A549 (cell line): ENCODE measurements around the gene NALCN. TPM values are rescaled to one million over a fixed set of nuclear protein-coding genes. Genes with fewer than 3 reads are reported as not detected.

Experiments used
- ATAC-seq, 2 experiments: fragments of 200-7000 bp in 1 of 2; fragments of >200 bp in 1 of 2; cut with Nextera tagmentation in 1 of 2; cut with Tn5 transposase in 1 of 2; 3 replicates each; pipeline versions ENCODE4 v1.8.0 to v1.9.1; 2018 to 2020; ENCODE audit warnings: mild to moderate bottlenecking in 1 of 2, moderate library complexity in 1 of 2
- CTCF ChIA-PET: fragments of 300-600 bp; sonication (Branson Sonifier 250); formaldehyde crosslinking; extraction: SDS; loops from one replicate; lab custom pipeline; 2021; ENCODE audit warnings: antibody characterized with exemption, inconsistent platforms; lab: Yijun Ruan, JAX
- POLR2A ChIA-PET: fragments of 350-600 bp; formaldehyde crosslinking; extraction: SDS; loops from one replicate; lab custom pipeline; 2021; ENCODE audit warnings: antibody characterized with exemption, inconsistent platforms; lab: Yijun Ruan, JAX
- DNase-seq, 2 experiments: peaks; one replicate each; pipeline versions ENCODE4 v3.0.0 to v3.0.0-alpha.2; 2011 to 2016; ENCODE audit warnings: low read depth in 1 of 2, low spot score in 1 of 2
- FAIRE-seq: peaks from 2 replicates; lab custom pipeline; 2011; peaks lifted over from hg19 to GRCh38; lab: Jason Lieb, UNC
- H3K27ac ChIP-seq, 2 experiments: fragments of >200 bp; sonication (Bioruptor Twin); formaldehyde crosslinking; 3 replicates each; pipeline ENCODE4 v1.5.1; 2016 to 2017
- H3K4me1 ChIP-seq: fragments of >200 bp; sonication (Bioruptor Twin); formaldehyde crosslinking; 3 replicates; pipeline ENCODE4 v1.6.1; 2016
- H3K4me2 ChIP-seq: fragments of >200 bp; sonication (Bioruptor Twin); formaldehyde crosslinking; 3 replicates; pipeline ENCODE4 v1.6.1; 2016
- H3K4me3 ChIP-seq: fragments of >200 bp; sonication (Bioruptor Twin); formaldehyde crosslinking; 3 replicates; pipeline ENCODE4 v1.5.1; 2016
- H3K9me3 ChIP-seq: fragments of >200 bp; sonication (Bioruptor Twin); formaldehyde crosslinking; 3 replicates; pipeline ENCODE4 v1.6.1; 2016
- CBX8 ChIP-seq: fragments of 200-600 bp; sonication (generic); IDR thresholded peaks from 2 replicates; pipeline ENCODE4 v1.6.1; 2016
- CEBPB ChIP-seq, 2 experiments: fragments of >200 bp in 1 of 2; sonication (Bioruptor Twin) in 1 of 2; formaldehyde crosslinking in 1 of 2; IDR thresholded peaks; 2 replicates each; pipeline ENCODE4 v1.6.1; 2012 to 2016
- FOSL2 ChIP-seq, 2 experiments: fragments of 450-650 bp in 1 of 2; fragments of >200 bp in 1 of 2; sonication (Bioruptor Twin) in 1 of 2; formaldehyde crosslinking; IDR thresholded peaks; 2 replicates each; pipeline versions ENCODE4 v1.5.0 to v1.6.1; 2016 to 2020; ENCODE audit warnings: mild to moderate bottlenecking in 1 of 2, moderate library complexity in 1 of 2
- FOXS1 ChIP-seq: fragments of 250-450 bp; sonication (Bioruptor Pico); IDR thresholded peaks from 2 replicates; pipeline ENCODE4 v1.5.0; 2020; ENCODE audit warnings: mild to moderate bottlenecking, moderate library complexity
- GATA3 ChIP-seq: IDR thresholded peaks from 2 replicates; pipeline ENCODE4 v1.6.1; 2012; ENCODE audit warnings: borderline replicate concordance
- HEYL ChIP-seq: fragments of 250-450 bp; sonication (Bioruptor Pico); IDR thresholded peaks from 2 replicates; pipeline ENCODE4 v1.8.0; 2021; ENCODE audit warnings: mild to moderate bottlenecking, moderate library complexity
- HOXA7 ChIP-seq: fragments of 250-450 bp; sonication (Bioruptor Pico); IDR thresholded peaks from 2 replicates; pipeline ENCODE4 v1.5.0; 2020; ENCODE audit warnings: mild to moderate bottlenecking, moderate library complexity
- HOXB13 ChIP-seq: fragments of 250-450 bp; sonication (Bioruptor Pico); IDR thresholded peaks from 2 replicates; pipeline ENCODE4 v1.5.0; 2020; ENCODE audit warnings: low read depth, mild to moderate bottlenecking, moderate library complexity
- KDM1A ChIP-seq: fragments of 200-600 bp; sonication (generic); IDR thresholded peaks from 2 replicates; pipeline ENCODE4 v1.6.1; 2016; ENCODE audit warnings: low read depth, mild to moderate bottlenecking
- KDM5A ChIP-seq: fragments of 200-600 bp; sonication (generic); IDR thresholded peaks from 2 replicates; pipeline ENCODE4 v1.6.1; 2016; ENCODE audit warnings: antibody characterized with exemption, mild to moderate bottlenecking
- MAZ ChIP-seq: fragments of 150-350 bp; IDR thresholded peaks from 2 replicates; pipeline ENCODE4 v1.6.1; 2014; ENCODE audit warnings: antibody characterized with exemption, low read depth, low read length, borderline replicate concordance
- NPAS2 ChIP-seq: fragments of 250-450 bp; sonication (Bioruptor Pico); IDR thresholded peaks from 2 replicates; pipeline ENCODE4 v1.8.0; 2022; ENCODE audit warnings: mild to moderate bottlenecking, moderate library complexity, borderline replicate concordance
- NR3C1 ChIP-seq: fragments of >200 bp; sonication (Bioruptor Twin); formaldehyde crosslinking; IDR thresholded peaks from 3 replicates; pipeline ENCODE4 v1.6.1; 2017
- PHF8 ChIP-seq: fragments of 200-600 bp; sonication (generic); IDR thresholded peaks from 2 replicates; pipeline ENCODE4 v1.6.1; 2016; ENCODE audit warnings: low read depth, mild to moderate bottlenecking, antibody characterized with exemption, moderate library complexity, borderline replicate concordance
- POLR2A ChIP-seq: IDR thresholded peaks from 2 replicates; pipeline ENCODE4 v1.6.1; 2012; ENCODE audit warnings: mild to moderate bottlenecking, low read length
- RAD21 ChIP-seq, 2 experiments: fragments of >200 bp in 1 of 2; sonication (Bioruptor Twin) in 1 of 2; formaldehyde crosslinking in 1 of 2; IDR thresholded peaks in 1 of 2; conservative IDR thresholded peaks in 1 of 2; 2 replicates in 1 of 2; 3 replicates in 1 of 2; pipeline ENCODE4 v1.6.1; 2012 to 2018; ENCODE audit warnings: inconsistent platforms in 1 of 2
- RFX5 ChIP-seq: fragments of 450-650 bp; IDR thresholded peaks from 2 replicates; pipeline ENCODE4 v1.7.1; 2014; ENCODE audit warnings: antibody characterized with exemption, mild to moderate bottlenecking, moderate library complexity
- RNF2 ChIP-seq: fragments of 200-600 bp; sonication (generic); IDR thresholded peaks from 2 replicates; pipeline ENCODE4 v1.6.1; 2016; ENCODE audit warnings: low read depth, mild to moderate bottlenecking, antibody characterized with exemption, moderate library complexity, borderline replicate concordance
- SREBF2 ChIP-seq: fragments of 450-650 bp; IDR thresholded peaks from 2 replicates; pipeline ENCODE4 v1.6.1; 2014; ENCODE audit warnings: mild to moderate bottlenecking, moderate library complexity
- TFCP2L1 ChIP-seq: fragments of 250-450 bp; sonication (Bioruptor Pico); IDR thresholded peaks from 2 replicates; pipeline ENCODE4 v1.5.0; 2021; ENCODE audit warnings: mild to moderate bottlenecking
- TP53 ChIP-seq: fragments of 250-450 bp; sonication (Bioruptor Pico); IDR thresholded peaks from 2 replicates; pipeline ENCODE4 v1.5.0; 2021; ENCODE audit warnings: mild to moderate bottlenecking, moderate library complexity
- ZFP36 ChIP-seq: fragments of 450-650 bp; IDR thresholded peaks from 2 replicates; pipeline ENCODE4 v1.6.1; 2014; ENCODE audit warnings: borderline replicate concordance; ENCODE audit not compliant: partially characterized antibody
- ZNF302 ChIP-seq: fragments of 250-450 bp; sonication (Bioruptor Pico); IDR thresholded peaks from 2 replicates; pipeline ENCODE4 v1.9.0; 2021; ENCODE audit warnings: inconsistent platforms, mild to moderate bottlenecking, moderate library complexity
- ZSCAN20 ChIP-seq: fragments of 250-450 bp; sonication (Bioruptor Pico); IDR thresholded peaks from 2 replicates; pipeline ENCODE4 v1.8.0; 2022; ENCODE audit warnings: mild to moderate bottlenecking, moderate library complexity
- WGBS: methylation state at CpG from one replicate; pipeline ENCODE4 v1.1.6; 2017; ENCODE audit errors: missing lambda C conversion rate; 5-methylcytosine and 5-hydroxymethylcytosine counted together
- polyA plus RNA-seq, 4 experiments: library from polyadenylated mRNA; depleted of rRNA in 3 of 4; stranded (reverse); fragments of >200 nt; fragmentation: RNase III in 1 of 4; extraction: RNeasy Plus Mini Kit Qiagen cat#74134 plus additional on column Dnase treatment in 1 of 4; gene quantifications; 2 replicates in 3 of 4; 3 replicates in 1 of 4; pipeline ENCODE4 v1.2.3, GENCODE V29; 2011 to 2017
- TF ChIP-seq, protein P1 (sequence below): fragments of 250-450 bp; sonication (Bioruptor Pico); IDR thresholded peaks from 2 replicates; pipeline ENCODE4 v1.5.0; 2020; ENCODE audit warnings: low read depth, mild to moderate bottlenecking, moderate library complexity
- TF ChIP-seq, protein P2 (sequence below): IDR thresholded peaks from 2 replicates; pipeline ENCODE4 v1.6.1; 2012
- TF ChIP-seq, protein P3 (sequence below): IDR thresholded peaks from 2 replicates; pipeline ENCODE4 v1.6.1; 2012; ENCODE audit warnings: low read depth, borderline replicate concordance

NALCN gene
- polyA plus RNA-seq, 2 of the 4 experiments (the other 2 are of a cell fraction), result 1.8 to 4.9 TPM

DNA sequence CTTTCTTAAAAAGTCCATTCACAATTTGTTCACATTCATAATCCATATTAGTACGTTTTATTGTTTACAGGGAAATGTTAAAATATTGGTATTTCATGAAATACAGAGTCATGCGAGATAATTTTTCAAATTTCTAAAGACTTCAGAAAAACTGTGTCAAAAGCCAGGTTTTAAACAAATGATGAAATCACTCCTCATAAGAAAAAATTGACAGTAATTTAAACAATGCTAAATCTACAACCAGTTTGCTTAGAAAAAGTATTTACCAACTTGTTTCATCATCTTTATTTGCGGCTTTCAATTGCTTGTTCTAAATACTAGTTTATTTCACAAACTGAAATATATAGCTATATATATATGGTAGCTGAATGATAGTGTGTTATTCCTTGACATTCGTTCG is 1.2 kb upstream of the NALCN start:
- ChIA-PET CTCF (no interaction called here), POLR2A (no interaction called here)
- no peak for TF ChIP-seq KDM5A
- TF ChIP-seq TFCP2L1 (CRISPR knock-in tag), result no peak
- no peak for TF ChIP-seq FOXS1 (CRISPR knock-in tag)
- TF ChIP-seq RAD21 (conservative IDR thresholded peaks at IDR 0.05 in 1 of 2, IDR thresholded peaks at IDR 0.05 in 1 of 2), result no peak
- TF ChIP-seq ZSCAN20 (CRISPR knock-in tag), result no peak
- TF ChIP-seq SREBF2, result no peak
- no peak for TF ChIP-seq HOXB13 (CRISPR knock-in tag)
- no peak for TF ChIP-seq KDM1A
- no peak for TF ChIP-seq PHF8
- no peak for TF ChIP-seq CEBPB (IDR thresholded peaks at IDR 0.05)
- no peak for TF ChIP-seq HEYL (CRISPR knock-in tag)
- no peak for TF ChIP-seq ZNF302 (CRISPR knock-in tag)
- no peak for TF ChIP-seq GATA3
- TF ChIP-seq, protein P1, sequence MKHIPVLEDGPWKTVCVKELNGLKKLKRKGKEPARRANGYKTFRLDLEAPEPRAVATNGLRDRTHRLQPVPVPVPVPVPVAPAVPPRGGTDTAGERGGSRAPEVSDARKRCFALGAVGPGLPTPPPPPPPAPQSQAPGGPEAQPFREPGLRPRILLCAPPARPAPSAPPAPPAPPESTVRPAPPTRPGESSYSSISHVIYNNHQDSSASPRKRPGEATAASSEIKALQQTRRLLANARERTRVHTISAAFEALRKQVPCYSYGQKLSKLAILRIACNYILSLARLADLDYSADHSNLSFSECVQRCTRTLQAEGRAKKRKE (CRISPR knock-in tag), result no peak
- TF ChIP-seq ZFP36, result no peak
- no peak for TF ChIP-seq NPAS2 (CRISPR knock-in tag)
- DNase-seq (no peak), ATAC-seq (no peak), FAIRE-seq (no peak)
- Histone ChIP-seq H3K9me3 (no peaks in the 10 kb centered on the region), H3K4me2 (peak overlapping the region; percentile 85), H3K27ac (no peak overlapping the region), H3K4me3 (no peak overlapping the region), H3K4me1 (peaks cover 13% of the 10 kb centered on the region)
- WGBS, result 65% methylated on average over 5 of the region's 5 CpGs

DNA sequence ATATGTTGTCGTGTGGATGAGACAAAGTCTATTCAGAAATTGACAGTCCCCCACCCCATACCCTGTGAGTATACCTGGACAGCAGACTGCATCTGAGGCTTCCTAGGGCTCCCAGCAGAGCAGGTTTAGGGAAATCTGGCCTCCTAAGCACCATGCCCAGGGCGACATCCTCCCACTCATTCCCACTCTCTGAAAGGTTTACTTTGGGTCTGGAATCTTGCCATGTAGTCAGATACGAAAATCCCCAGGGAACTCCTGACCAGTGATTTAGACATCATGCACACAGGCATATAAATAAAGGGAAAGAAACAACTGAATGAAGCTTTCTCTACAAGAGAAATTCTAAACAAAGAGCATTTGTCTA is 717 bp upstream of the NALCN start:
- Histone ChIP-seq H3K27ac (peak overlapping the region; percentile 84 to 88; a peak in 5 of 6 replicates), H3K4me2 (peak overlapping the region; percentile 85), H3K9me3 (no peaks in the 10 kb centered on the region), H3K4me1 (peaks cover 13% of the 10 kb centered on the region), H3K4me3 (peak overlapping the region; percentile 65)
- WGBS, result 2% methylated on average over 3 of the region's 3 CpGs
- DNase-seq (peak; percentile 9 to 39), FAIRE-seq (no peak), ATAC-seq (peak; percentile 41 to 81; a peak in 3 of 6 replicates)
- TF ChIP-seq RAD21 (conservative IDR thresholded peaks at IDR 0.05 in 1 of 2, IDR thresholded peaks at IDR 0.05 in 1 of 2) (no peak), RNF2 (no peak)
- TF ChIP-seq, protein P2, sequence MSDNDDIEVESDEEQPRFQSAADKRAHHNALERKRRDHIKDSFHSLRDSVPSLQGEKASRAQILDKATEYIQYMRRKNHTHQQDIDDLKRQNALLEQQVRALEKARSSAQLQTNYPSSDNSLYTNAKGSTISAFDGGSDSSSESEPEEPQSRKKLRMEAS, result no peak; the same call in 1 of the 2 replicates
- CTCF ChIA-PET, result no interaction called here
- POLR2A ChIA-PET, result no interaction called here

DNA sequence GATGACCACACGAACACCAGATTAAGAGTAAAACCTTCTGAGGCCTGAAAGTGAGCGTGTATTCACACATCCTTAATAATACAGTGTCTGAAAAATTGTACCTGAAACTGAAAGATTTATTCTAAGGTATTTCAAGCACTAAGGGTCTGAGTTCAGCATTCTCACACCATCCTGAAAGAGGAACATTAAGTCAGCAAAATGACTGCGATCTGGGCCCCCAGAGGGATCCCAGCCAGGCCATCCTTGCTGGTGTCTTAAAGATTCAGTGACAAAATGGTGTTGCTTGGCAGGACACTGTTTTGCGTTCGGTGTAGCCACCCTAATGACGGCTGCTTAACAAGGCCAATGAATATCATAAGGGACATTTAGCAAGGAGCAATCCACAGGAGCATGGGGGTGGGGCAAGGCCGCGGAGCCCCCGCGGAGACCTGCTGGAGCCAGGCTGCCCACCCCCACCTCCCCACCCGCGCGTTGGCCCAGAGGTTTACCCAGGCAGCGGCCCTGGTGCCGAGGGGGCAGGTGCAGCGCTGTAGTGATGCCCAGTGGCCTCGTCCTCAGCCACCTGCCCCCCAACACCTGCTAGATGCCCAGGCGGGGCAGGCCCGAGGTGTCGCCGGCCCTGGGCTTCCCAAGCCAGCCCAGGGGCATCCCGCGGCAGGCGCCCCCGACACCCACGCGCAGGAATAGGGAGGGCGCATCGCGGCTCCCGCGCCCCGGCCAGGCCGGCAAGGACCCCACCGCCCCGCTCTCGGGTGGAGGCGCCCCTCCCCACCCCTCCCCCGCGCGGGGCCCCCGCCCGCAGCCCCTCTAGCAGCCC is 742 bp downstream of the NALCN start:
- no peak for FAIRE-seq
- ATAC-seq, result peak; percentile 53 to 55
- H3K4me1 ChIP-seq, result peaks cover 13% of the 10 kb centered on the region
- CTCF ChIA-PET, result no interaction called here
- no peaks in the 10 kb centered on the region for H3K9me3 ChIP-seq
- TF ChIP-seq, protein P2, result no peak
- TF ChIP-seq NR3C1, result no peak
- no peak for TF ChIP-seq FOSL2 (IDR thresholded peaks at IDR 0.05)
- TF ChIP-seq FOSL2 (CRISPR knock-in tag; IDR thresholded peaks at IDR 0.05), result no peak
- no peak for TF ChIP-seq TP53 (CRISPR knock-in tag)
- TF ChIP-seq, protein P3, sequence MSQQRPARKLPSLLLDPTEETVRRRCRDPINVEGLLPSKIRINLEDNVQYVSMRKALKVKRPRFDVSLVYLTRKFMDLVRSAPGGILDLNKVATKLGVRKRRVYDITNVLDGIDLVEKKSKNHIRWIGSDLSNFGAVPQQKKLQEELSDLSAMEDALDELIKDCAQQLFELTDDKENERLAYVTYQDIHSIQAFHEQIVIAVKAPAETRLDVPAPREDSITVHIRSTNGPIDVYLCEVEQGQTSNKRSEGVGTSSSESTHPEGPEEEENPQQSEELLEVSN, result 0 out of 2 replicates have a peak, but pooled peaks have one; percentile 28
- no peak for TF ChIP-seq CEBPB (IDR thresholded peaks at IDR 0.05)
- TF ChIP-seq HOXA7 (CRISPR knock-in tag), result no peak
- peak; percentile 9; the same call in 1 of the 2 replicates for TF ChIP-seq PHF8
- no peak for TF ChIP-seq MAZ
- no peak for TF ChIP-seq POLR2A
- no peak for TF ChIP-seq CBX8
- TF ChIP-seq RFX5, result no peak
- TF ChIP-seq, protein P1 (CRISPR knock-in tag), result no peak
- TF ChIP-seq, all 56 proteins: peak for 2
- peak in 1 of 2 experiments; percentile 4 for DNase-seq
- POLR2A ChIA-PET, result no interaction called here
- WGBS, result 67% methylated on average over 6 of the region's 43 CpGs
- Histone ChIP-seq H3K27ac (peak overlapping the region; percentile 84 to 88), H3K4me2 (peak overlapping the region; percentile 85), H3K4me3 (peak overlapping the region; percentile 65)
